GM21529 (cell line): Measurements from ENCODE around the gene BRSK2.

Experiments used
- ATAC-seq: cut with Tn5 transposase; IDR thresholded peaks from one replicate; pipeline ENCODE4 v1.9.1; 2021; ENCODE audit not compliant: unreplicated experiment

Gene BRSK2

DNA sequence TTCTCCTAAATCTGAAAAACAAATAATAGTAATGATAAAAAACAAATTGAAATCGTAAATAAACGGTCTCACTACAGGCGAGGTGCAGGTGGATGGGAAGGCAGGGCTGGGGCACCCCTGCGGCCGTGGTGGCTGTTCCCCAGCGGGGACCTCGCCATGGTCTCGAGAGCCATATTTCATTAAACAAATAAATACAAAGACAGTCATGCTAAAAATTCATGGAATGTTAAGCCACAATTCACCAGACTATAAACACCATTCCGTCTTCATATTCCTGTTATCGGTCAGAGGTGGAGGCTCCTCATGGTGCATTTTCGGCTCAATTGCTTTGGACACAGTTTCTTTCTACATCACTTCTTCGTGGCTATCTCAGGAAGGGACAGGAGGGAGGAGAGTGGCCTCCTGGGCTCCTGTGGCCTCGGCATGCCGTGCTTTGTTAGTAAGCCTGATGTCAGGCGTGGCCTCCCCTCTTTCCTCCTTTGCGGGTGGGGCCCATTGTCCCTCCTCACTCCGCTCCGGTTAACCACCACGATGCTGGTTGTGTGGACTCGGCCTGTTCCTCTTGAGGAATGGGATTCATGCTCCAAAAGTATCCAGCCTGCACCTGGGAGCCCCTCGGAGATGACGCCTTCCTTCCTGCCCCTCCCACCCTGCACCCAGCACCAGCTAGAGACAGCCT, 16.1 kb upstream of the BRSK2 start:
- no peak for ATAC-seq

DNA sequence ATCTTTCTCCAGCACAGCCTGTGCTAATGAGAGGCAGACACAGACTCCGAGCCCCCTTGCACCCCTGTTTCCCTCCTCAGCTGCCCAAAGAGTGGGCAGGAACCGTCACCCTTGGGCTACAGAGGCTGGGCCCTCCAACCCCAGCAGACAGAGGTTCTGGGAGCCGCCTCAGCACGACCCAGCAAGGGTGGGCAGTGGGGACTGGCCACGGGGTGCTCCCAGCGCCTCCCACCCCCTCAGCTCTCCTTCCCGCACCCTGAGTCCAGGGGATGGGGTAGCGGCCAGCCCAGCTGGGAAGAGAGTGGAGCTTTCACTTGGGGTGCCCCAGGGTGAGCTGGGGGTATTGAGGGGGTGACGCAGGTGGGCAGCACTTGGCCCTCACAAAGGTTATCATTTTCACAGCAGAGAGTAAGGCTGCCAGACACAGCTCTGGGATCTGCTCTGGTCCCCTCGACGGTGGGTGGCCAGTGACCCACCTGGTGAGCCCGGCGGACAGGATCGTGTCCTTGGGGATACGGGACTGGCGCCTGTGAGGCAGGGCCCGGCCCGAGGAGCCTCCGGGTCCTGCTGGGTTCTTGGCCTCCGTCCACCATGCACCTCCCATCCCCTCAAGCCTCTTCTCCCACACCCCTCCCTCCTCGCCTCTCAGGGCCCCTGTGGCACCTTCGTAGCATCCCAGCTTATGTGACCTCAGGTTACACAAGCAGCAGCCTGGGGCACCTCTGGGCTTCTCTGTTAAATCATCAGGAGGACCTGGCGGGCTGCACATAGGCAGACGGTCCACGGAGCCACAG, 14.4 kb upstream of the BRSK2 start:
- no peak for ATAC-seq

DNA sequence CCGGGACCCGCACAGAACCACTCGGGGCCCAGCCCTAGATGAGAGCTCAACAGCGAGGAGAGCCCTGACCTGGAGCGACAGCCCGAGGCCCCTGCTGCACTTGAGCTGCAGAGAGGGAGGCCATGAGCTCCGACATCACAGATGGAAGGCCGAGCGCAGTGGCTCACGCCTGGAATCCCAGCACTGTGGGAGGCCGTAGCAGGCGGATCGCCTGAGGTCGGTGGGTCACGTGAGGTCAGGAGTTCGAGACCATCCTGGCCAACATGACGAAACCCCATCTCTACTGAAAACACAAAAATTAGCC, 13.8 kb upstream of the BRSK2 start:
- ATAC-seq: no peak

DNA sequence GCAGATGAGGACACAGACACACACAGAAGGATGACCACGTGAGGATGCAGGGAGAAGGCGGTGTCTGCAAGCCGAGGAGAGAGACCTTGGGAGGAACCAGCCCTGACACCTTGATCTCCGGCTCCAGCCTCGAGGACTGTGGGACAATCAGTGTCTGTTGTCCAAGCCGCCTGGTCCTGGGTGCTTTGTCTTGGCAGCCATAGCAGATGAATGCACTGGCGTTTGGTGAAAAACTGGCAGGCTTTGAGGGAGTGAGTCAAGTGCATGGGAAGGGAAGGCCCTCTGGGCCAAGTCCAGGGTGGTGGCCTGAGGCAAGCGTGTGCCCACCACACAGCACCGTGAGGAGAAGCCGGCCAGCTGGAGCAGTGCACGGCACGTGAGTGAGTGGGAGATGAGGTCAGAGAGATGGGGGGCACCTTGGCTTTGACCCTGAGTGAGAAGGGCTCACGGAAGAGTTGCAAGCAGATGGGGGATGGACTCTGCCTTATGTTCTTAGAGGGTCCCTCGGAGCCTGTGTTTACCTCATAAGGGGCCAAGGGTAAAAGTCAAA, 12.4 kb upstream of the BRSK2 start:
- ATAC-seq: no peak

DNA sequence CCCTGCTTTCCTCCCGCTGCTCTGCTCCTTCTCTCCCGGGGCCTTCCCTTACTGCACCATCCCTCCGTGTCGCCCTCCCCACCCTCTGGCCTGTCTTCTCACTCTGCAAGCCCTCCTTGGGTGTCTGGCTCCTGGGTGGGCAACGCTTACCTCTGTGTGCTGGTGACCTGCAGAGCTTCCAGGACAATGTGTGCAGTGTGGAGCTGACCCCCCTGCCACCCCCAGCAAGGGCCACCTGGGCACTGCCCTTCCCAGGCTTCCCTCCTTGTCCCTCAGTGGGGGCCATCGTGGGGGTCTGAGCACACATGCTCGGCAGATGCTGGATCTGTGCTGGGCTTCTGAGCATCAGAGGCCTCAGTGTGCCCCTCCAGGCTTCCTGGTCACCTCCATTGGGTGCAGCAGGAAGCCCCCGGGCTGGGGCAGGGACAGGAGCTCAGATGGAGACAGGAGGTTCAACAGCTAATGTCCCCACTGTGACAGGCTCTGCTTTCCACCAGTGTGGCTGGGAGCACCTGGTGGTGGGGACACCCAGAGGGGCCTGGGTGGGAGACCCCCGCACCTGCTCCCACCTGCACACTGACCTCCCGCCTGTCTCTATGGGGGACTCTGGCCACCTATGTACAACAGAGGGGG, 7.8 kb upstream of the BRSK2 start:
- ATAC-seq: no peak

DNA sequence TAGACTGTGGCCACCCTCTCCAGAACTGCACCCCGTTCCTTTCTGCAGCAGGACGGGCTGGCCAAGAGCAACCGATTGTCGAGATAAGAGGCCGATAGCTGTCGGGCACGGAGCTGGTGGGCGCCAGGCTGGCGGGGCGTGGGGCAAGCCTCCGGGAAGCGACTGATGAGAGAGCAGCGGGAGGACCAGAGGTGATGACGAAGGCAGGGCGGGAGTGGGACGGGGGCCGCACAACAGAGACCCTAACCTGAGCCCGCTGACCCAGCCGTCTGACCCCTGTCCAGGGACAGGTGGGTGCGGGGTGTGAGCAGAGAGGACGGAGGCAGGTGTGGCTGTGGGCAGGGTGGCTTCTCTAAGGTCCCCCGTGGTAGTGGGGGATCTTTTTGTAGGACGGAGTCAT, 7.3 kb upstream of the BRSK2 start:
- no peak for ATAC-seq

DNA sequence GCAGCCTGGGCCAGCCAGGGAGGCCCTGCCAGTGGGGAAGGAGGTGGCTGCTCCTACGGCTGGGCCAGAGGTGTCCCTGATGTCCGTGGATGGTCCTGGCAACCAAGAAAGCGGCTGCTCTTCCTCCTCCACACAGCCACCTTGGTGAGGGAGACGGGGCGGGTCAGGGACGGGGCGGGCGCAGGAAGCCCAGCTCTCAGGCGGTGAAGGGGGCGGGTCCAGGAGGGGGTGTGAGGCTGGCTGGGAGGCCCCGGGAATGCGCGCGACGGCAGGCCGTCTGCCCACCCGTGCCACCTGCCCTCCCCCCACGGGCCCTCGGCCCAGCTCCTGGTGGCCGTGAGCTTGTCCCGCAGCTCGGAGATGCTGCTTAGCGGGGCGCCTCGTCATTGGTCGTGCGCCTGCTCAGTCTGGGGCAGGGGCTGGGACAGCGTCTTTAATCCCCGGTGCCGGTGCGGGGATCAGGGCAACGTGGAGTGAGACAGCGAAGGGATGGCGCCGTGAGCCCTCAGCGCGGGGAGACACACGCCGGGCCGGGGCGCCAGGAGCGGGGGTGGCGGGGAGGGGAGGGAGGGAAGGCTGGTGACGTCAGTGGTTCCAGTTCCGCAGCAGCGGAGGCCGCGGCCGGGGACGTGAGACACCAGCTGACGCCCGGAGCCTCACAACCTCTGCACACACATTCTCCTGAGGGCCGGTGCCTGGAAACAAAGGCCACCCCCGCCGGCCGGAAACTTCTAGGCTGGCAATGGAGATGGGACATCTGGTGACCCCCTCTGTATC, 6.7 kb upstream of the BRSK2 start:
- ATAC-seq: peak; percentile 89

DNA sequence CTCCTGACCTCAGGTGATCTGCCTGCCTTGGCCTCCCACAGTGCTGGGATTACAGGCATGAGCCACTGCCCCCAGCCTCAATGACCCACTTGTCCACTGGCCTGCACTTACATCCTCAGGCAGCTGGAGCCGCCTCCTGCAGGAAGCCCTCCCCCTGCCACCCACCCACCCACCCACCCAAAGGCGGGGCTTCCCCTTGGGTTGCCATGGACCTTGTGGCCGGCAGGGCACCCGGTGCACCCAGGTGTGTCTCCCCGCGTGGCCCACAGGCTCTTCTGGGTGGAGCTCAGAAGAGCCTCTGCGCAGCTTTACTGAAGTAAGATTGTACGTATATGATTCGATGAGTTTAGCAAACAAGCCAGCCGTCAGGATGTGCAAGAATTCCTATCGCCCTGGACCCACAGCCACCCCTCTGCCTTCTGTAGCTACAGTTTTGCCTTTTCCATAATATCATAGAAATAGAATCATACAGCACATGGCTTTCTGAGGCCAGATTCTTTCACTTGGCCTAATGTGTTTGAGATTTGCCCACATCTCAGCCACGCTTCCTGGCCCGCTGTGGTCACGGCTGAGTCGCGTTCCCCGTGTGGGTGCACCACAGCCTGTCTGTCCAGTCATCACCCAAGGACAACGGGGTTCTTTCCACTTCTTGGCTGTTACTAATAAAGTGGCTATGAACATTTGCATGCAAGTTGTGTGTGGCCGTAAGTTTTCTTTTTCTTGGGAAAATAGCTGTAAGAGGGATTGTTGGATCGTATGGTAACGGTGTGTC, 5.3 kb upstream of the BRSK2 start:
- no peak for ATAC-seq

DNA sequence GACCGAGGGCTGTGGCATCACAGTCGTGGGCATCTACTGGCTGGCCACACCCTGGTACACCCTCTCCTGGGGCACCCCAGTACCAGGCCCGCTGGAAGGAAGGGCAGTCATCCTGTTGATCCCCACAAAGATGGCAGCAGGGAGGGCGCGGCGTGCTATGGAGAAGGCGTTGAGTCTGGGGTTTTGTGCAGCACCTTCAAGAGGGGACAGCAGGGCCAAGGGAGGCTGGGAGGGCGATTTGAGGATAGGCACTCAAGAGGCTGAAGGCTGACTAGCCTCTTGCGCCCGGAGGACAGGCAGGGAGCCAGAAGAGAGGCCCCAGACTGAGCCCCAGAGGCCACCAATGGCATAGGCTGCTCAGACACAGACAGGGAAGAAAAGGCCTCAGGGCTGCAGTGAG, 2.2 kb upstream of the BRSK2 start:
- no peak for ATAC-seq

DNA sequence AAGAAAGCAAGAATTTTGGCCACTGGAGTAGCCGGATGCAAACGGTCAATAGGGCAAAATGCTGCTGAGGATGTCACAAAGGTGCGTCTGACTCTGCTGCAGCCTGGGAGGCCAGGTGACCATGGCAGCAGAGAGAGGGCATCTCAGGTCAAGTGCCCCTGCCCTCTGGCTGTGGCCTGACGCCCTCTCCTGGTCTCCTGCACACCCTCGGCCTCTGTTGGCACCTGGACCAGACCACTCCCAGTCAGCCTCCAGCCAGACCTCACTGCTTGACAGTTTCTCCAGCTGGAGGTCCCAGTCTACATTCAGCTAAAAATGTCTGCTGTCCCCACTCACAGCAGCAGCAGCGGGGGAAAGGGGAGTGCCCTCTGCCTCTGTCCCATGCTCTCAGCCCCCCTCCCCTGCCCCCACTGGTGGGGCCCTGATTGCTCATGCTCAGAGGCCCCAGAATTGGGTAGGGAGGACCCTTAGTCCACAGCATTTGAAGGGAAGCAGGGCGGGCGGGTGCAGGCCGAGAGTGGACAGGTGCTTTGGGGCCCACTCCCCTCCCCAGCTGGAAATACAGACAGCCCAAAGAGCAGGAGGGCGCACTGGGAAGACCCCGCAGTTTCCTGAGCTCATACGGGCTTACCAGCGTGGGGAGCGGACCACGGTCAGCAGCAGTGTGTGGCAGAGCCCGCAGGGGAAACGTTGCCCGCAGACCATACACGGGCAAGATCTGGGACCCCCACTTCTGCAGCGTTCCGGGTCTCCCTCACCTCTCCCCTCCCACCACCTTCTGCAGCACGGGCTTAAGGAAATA, 1.6 kb upstream of the BRSK2 start:
- no peak for ATAC-seq

DNA sequence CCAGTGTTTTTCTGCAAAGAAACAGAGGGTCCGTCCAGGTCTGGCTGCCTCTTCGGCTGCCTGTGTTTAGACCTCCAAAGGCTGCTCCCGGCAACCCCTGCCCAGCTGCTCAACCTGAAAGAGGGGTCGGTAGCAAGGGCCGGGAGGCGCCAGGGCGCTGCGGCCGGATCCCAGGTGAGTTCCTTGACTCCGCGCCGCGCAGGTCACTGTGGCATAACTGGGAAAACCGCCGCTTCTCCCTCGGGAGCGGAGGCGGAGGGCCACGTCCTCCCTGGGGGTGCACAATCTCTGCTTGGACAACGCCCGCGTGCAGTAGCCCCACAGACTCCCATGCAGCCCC, 1.0 kb upstream of the BRSK2 start:
- no peak for ATAC-seq

DNA sequence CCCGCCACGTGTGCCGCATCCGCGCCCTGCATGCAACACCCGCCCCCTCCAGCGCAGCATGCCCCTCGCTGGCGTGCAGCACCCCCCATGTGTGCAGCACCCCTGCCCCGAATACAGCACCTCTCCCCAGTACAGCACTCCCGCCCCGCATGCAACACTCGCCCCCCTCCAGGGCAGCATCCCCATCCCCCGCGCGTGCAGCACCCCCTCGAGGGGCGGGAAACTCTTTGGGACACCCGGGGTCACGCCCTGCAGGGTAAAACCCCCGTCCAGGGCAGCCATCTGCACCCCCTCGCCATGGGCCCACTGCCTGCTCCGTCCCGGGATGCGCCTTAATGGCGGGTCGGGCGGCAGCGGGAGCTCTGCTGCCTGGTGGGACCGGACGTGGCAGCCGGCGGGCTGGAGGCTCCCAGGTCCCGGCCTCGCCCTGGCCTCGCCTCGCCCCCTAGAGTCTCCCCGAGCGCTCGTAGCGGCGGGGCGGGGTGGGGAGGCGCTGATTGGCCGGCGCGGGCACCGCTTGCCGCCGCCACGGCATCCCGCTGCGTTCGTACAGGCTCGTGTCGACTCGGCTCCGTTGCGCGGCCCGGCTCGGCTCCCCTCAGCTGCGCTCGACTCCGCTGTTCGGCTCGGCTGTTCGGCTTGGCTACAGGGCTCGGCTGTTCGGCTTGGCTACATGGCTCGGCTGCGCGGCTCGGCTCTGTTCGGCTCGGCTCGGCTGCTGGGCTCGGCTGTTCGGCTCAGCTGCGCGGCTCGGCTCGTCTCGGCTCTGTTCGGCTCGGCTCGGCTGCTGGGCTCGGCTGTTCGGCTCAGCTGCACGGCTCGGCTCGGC, 417 bp upstream of the BRSK2 start:
- ATAC-seq: peak; percentile 94

DNA sequence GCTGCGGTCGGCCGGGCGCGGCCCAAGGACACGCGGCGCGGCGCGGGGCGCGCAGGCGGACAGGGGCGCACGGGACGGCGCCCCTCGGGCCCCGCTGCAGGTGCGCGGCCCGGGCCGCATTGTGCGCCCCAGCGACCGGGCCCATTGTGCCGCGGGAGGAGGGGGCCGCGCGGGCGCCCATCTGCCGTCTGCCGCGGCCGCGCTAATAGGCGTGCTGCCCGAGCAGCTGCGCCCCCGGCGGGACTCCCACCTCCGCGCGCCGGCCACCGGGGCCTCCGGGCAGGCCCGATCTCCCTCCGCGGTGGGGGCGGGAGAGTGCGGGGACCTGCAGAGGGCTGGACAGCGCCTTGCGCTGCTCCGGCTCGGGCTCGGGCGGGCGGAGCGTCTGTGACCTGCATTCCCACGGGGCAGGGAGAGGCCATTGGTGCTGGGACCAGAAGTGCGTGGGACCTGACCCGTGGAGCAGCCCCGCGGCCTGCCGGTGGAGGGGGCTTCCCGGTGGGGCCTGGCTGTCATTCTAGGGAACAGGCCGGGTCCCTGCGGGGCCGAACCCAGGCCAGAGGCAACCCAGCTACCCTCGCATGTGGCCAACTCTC, 933 bp downstream of the BRSK2 start:
- no peak for ATAC-seq

DNA sequence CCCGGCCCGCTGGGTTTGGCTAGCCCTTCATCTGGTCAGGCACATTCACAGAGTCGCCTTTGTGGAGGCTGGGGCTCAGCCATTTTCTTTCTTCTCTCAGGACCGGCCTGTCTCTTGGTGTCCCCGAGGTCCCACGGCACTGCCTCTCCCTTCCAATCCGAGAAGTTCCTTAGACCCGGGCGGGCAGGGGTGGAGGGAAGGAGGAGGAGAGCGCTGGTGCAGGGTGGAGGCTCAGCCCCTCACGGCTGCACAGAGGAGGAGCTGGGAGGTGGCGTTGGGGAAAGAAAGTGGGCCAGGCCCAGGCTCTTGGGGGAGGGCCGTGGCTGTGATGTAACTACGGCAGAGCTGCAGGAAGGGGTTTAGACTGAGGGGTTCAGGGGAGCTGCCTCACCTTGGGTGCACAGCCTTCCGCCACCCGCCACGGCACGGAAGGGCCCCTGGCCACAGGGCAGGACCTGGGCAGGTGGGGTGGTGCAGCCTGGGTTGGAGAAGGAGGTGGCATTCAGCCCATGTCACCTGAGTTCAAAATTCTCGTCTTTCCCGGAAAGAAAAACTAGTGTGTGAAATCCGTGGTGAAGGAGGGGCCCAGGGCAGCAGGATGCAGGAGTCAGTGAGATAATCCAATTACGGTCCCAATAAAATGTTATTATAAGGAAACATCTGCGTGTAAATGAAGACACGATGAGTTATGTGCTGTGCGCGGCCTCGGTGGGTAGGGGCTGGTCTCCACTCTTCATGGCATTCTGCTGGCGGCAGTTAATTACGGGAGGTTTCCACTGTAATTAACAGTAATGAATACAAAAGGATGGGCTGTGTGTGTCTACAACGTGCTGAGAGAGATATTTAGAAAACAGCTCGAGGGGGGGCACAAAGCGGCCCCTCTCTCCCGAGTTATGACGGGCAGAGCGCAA, 1.7 kb downstream of the BRSK2 start:
- ATAC-seq: no peak

DNA sequence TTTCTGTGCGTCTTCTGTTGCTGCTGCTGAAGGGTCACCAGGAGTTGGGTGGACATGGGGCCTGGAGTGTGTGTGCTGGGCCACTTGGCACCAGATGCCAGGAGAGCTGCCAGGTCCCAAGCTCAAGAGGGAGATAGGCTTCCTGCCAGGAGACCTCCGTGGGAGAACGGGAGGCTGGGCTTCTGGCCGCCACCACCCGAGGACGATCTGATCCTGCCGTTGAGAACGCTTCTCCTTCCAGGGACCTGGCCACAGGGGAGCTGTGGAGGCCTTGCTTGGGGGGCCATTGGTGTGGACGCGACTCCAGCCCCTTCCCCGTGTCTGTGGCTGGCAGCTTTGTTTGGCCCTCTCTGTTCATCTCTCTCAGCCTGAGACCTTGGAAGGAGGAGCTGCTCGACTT, 2.4 kb downstream of the BRSK2 start:
- no peak for ATAC-seq

DNA sequence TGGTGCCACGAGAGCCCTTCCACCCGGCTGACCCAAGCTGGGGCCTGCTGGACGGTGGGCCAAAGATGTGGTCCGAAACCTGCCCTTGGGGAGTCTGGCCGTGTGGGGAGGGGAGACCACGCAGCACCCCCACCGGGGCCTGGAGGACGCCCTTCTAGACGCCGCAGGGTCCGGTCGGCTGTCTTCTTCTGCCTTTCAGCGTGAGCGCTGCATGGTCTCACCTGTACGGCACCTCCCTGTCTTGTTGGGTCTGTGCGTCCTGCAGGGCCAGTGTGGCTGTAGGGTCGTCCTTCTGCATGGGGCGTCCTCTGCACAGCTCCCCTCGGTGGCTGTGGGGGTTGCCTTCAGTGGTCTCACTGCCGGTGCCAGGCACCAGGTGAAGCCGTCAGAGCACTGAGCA, 2.8 kb downstream of the BRSK2 start:
- no peak for ATAC-seq

DNA sequence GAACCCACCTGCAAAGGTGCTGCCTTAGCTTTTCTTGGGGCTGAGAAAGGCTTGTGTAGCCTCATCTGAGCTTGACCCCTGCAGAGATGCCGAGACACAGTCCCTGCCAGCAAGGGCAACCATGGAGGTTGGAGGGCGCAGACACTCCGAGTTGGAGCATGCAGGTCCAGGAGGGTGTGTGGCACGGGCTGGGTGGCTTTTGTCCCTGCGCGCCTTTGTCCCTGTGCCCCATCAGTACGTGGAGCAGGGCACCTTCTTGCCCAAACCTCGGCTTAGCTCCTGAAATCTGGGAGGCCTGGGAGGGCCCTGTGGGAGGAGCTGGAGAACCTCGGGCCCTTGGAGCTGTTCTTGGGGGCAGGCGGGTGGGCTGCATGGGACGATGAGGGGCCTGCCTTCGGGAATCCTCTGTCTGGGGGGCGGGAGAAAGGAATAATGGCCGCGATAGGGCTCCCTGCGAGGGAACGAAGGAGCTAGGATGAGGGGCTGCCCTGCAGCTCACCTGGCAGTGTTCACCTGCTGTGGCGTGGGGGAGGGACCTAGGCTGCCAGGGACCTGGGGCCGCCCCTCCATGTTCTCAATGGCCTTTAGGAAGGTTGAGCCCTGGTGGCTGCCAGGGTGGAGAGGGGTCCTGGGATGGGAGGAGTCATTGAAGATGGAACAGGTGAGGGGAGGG, 3.4 kb downstream of the BRSK2 start:
- ATAC-seq: no peak
